DMS79 treated with DMSO at 0.1 percent for 48 hours (cell line): ENCODE data around the gene IL6R.
"Not testable (repeated sequence)": the region's sequence is repeated elsewhere in the genome, so short reads cannot be mapped to it uniquely, and the experiment has no call there.

Experiments
- DNase-seq: peaks from one replicate; lab custom pipeline; 2025; lab: John Stamatoyannopoulos, UW

IL6R gene

GRCh38 chr1:154406886-154407197 lies 1.7 kb downstream of the IL6R start:
- no peak for DNase-seq

DNA sequence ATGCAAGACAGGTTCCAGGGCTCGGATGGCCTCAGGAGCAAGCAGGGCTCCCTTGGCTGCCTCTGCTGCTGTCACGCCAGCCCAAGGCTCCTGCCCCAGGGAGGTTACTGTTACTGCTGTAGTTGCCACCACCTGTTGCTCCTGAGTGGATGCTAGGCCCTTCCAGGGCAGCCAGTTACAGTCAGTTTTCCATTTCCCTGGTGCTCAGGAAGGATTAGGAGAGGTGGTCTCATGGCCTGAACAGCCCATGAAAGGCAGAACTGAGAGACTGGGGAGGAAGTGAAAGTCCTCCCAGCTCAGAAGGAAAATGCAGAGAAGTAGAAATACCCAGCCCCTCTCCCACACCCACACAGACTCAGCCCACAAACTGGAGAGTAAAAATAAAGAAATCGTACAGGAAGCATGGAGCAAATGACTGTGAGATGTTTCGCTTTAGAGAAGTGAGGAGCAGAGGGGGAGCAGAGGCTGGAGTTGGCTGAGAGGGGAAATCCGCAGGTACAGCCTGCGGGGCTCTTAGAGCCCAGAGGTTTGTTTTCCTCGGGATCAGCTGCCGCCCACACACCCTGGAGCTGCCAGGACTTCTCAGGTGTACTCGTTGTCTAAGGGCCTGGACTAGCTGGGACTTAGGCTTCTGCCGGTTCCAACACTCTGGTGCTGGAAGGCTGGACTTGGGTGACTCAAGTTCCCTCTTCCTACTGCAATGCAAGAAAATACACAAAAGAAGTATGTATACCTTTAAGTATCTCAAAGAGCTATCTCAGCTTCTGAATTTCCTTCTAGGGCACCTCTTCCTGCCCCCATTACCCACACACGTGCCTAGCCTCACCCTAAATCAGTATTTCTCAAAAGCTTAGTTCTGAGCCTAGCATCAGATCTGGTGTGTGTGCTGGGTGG lies 2.3 kb downstream of the IL6R start:
- DNase-seq, result no peak

GRCh38 chr1:154408174-154408777 lies 3.1 kb downstream of the IL6R start:
- no peak for DNase-seq

DNA sequence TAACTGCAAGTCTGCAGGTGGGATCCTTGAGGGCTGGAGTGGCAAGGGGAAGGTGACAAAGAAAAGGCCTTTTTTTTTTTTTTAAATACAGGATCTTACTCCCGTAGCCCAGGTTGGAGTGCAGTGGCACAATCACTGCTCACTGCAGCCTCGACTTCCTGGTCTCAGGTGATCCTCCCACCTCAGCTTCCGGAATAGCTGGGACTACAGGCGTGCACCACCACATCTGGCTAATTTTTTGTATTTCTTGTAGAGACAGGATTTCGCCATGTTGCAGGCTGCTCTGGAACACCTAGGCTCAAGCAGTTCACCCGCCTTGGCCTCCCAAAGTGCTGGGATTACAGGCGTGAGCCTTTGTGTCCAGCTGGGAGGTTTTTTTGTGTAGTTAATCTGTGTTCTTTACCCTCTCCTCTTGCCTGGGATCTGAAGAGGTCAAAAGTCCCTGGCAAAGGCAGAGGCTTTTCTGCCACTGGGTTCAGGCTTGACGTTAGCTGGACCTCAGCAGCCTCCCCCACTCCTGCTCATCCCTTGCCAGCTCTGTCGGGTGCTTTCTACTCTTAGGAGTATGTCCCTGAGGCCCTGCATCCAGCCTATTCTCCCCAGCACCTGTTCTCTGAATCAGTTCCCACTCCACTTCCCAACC lies 5.2 kb downstream of the IL6R start:
- no peak for DNase-seq

- DNase-seq, result no peak
Observed at GRCh38 chr1:154411525-154411924, 6.4 kb downstream of the IL6R start.

GRCh38 chr1:154413177-154413783 lies 8.1 kb downstream of the IL6R start:
- no peak for DNase-seq

GRCh38 chr1:154414606-154415005 lies 9.5 kb downstream of the IL6R start:
- DNase-seq, result no peak

- DNase-seq, result no peak
Observed at GRCh38 chr1:154416471-154417337, 11.6 kb downstream of the IL6R start.

- DNase-seq, result no peak
Observed at GRCh38 chr1:154417338-154417608, 12.1 kb downstream of the IL6R start.

DNA sequence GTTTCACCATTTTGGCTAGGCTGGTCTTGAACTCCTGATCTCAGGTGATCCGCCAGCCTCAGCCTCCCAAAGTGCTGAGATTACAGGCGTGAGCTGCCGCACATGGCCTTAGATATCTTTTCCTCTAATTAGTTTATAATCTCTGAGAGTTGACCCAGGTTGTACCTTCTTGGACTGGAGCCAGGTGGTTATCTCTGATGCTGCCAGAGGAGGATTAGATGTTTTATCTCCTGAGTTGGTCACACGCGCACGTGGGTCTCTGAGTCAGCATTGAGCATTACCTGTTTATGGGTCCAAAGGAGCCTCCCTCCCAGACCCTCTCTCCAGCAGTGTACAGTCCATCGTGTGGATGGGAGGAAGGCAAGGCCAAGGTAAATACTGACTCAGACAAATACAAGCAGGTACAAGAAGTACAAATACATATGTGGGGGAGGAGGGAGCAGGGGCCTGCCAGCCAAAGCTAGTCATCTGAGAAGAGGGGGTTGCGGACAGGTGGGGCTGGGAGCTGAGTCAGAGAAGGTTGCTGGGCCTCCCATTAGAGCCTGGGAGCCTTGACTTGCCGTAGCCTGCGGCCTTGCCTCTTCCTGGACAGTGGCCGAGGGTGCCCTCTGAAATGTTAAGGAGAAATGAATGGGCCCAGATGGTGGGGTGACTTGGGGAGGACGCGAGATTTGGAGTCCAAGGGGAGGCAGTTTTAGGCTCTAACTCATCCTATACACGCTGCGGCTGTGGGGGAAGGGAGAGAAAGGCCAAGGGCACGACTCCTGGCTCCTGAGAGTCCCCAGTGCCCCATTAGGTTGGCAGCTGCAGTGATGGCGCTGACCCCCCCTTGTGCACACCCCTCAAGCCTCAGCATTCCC lies 13.1 kb downstream of the IL6R start:
- no peak for DNase-seq

GRCh38 chr1:154418923-154419619 lies 13.9 kb downstream of the IL6R start:
- no peak for DNase-seq

DNA sequence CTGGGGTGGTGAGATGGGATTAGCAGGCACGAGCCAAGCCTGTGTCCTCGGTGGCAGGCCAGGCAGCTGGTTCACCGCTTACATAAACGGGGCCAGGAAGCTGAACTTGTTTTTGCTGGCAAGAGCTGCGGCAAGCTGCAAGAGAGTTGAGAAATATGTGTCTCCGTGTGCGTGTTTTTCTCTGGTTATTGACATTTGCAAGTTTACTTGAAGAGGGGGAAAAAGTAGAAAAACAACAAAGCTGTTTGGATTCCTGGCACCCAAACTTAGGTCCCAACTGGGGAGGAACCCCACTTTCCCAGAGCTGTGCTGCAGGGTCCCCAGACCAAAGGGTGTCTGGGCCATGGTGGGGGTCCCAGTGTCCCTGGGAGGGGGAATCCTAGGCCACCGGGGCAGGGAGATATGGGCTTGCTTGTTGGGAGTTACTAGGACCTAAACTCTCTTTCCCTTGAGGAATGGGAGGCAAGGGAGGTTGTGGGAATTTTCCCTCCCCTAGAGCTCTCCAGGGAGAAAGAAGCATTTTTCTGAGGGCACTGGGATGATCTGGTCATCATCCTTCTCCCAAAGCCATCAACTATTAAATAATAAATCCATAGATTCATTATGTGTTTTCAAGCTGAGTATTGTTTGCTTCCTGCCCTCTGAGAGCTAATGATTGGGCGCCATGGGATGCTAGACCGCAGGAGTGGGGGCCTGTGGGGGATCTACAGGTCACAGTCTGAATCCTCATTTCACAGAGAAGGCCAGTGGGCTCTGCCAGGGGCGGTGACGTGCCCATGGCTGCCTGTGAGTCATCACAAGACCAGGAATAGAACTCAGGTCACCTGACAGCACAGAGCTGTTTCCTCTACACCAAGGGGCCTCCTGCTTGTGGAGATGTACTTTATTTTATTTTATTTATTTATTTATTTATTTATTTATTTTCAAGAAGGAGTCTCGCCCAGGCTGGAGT lies 14.8 kb downstream of the IL6R start:
- no peak for DNase-seq

- no peak for DNase-seq
Observed at GRCh38 chr1:154420961-154421924, 16.1 kb downstream of the IL6R start.

GRCh38 chr1:154422049-154422448 lies 16.9 kb downstream of the IL6R start:
- not testable (repeated sequence) for DNase-seq

DNA sequence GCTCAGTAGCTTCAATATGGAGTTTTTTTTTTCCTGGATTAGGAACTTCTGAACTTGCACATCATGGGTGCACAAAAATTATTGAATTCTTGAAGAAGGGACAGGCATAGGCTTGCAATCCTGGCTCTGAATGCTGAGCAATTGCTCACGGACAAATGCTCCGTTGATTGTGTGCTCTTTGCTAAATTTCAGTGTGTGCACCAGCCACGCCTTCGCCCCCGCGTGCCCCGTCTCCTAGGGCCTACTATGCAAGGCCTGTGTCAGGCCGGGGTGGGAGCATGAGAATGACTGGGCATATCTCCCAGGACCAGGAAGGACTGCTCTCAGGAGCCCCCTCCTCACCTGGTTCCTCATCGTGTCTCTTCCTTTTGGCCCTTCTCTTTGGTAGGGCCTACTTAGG lies 17.4 kb downstream of the IL6R start:
- DNase-seq, result no peak

- DNase-seq, result no peak
Observed at GRCh38 chr1:154423304-154423987, 18.3 kb downstream of the IL6R start.

- DNase-seq, result no peak
Observed at GRCh38 chr1:154423988-154424326, 18.8 kb downstream of the IL6R start.

DNA sequence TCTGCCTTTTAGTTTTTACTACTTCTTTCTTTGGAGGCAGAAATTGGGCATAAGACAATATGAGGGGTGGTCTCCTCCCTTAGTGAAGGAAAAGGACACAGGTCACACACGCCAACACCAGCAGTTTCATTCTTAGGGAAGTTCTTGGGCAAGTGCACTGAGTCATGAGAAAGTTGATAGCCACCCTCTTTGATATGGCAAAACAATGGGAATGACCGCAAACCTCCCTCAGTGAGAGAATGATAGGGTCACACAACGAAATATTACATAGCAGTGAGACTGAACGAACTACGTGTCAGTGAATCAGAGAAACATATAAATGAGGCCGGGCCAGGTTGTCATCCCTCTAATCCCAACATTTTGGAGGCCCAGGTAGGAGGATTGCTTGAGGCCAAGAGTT lies 20.0 kb downstream of the IL6R start:
- DNase-seq, result no peak
